Skin epidermis (tissue), 12 donors: ENCODE data around the gene DMAP1.
A peak's percentile ranks its signal among the peaks of the same experiment; 100 is the strongest.

Experiments
- H3K27ac ChIP-seq, 21 experiments: fragments of 200-600 bp; sonication (generic) in 11 of 21; one replicate each; pipeline ENCODE4 v1.5.0; 2020; ENCODE audit warnings: mild to moderate bottlenecking in 3 of 21, inconsistent platforms in 2 of 21, moderate library complexity in 2 of 21
- H3K4me3 ChIP-seq, 7 experiments: fragments of 200-600 bp; sonication (generic) in 2 of 7; one replicate each; pipeline ENCODE4 v1.5.0; 2020; ENCODE audit warnings: inconsistent platforms in 2 of 7, mild to moderate bottlenecking in 2 of 7, moderate library complexity in 1 of 7

DMAP1 gene

GRCh38 chr1:44251486-44251885 is 38.2 kb downstream of the DMAP1 start:
- Histone ChIP-seq H3K4me3 (no peak overlapping the region), H3K27ac (no peak overlapping the region)

GRCh38 chr1:44251989-44252671 is 38.9 kb downstream of the DMAP1 start:
- no peak overlapping the region for H3K4me3 ChIP-seq

GRCh38 chr1:44254392-44254910 is 41.2 kb downstream of the DMAP1 start:
- Histone ChIP-seq H3K4me3 (no peak overlapping the region), H3K27ac (no peak overlapping the region)

More at GRCh38 chr1:44251989-44252671, 38.9 kb downstream of the DMAP1 start:
- H3K27ac ChIP-seq: no peak overlapping the region

GRCh38 chr1:44256762-44257554 is 43.7 kb downstream of the DMAP1 start:
- Histone ChIP-seq H3K27ac (no peak overlapping the region), H3K4me3 (no peak overlapping the region)

GRCh38 chr1:44259090-44259489 is 45.8 kb downstream of the DMAP1 start:
- H3K27ac ChIP-seq: no peak overlapping the region
- no peak overlapping the region for H3K4me3 ChIP-seq

GRCh38 chr1:44260792-44261170 is 47.5 kb downstream of the DMAP1 start:
- H3K27ac ChIP-seq: no peak overlapping the region

GRCh38 chr1:44261171-44261817 is 48.0 kb downstream of the DMAP1 start:
- Histone ChIP-seq H3K4me3 (no peak overlapping the region), H3K27ac (peak overlapping the region in 4 of 21 experiments; percentile 13 to 47 (median 35))

More at GRCh38 chr1:44260792-44261170, 47.5 kb downstream of the DMAP1 start:
- H3K4me3 ChIP-seq: no peak overlapping the region

- Histone ChIP-seq H3K4me3 (no peak overlapping the region), H3K27ac (peak overlapping the region in 1 of 21 experiments; percentile 13)
These were observed 48.7 kb downstream of the DMAP1 start for GRCh38 chr1:44261962-44262361.

- peak overlapping the region in 1 of 21 experiments; percentile 16 for H3K27ac ChIP-seq
- no peak overlapping the region for H3K4me3 ChIP-seq
These were observed 49.1 kb downstream of the DMAP1 start for GRCh38 chr1:44262414-44262813.

- Histone ChIP-seq H3K4me3 (no peak overlapping the region), H3K27ac (peak overlapping the region in 1 of 21 experiments; percentile 16)
These were observed 49.7 kb downstream of the DMAP1 start for GRCh38 chr1:44262816-44263567.

GRCh38 chr1:44263568-44264450 is 50.5 kb downstream of the DMAP1 start:
- Histone ChIP-seq H3K4me3 (no peak overlapping the region), H3K27ac (no peak overlapping the region)

GRCh38 chr1:44264451-44264771 is 51.1 kb downstream of the DMAP1 start:
- no peak overlapping the region for H3K27ac ChIP-seq
- no peak overlapping the region for H3K4me3 ChIP-seq

GRCh38 chr1:44265656-44266358 is 52.5 kb downstream of the DMAP1 start:
- no peak overlapping the region for H3K4me3 ChIP-seq
- H3K27ac ChIP-seq: no peak overlapping the region

- Histone ChIP-seq H3K27ac (no peak overlapping the region), H3K4me3 (no peak overlapping the region)
These were observed 53.4 kb downstream of the DMAP1 start for GRCh38 chr1:44266400-44267344.

- Histone ChIP-seq H3K4me3 (no peak overlapping the region), H3K27ac (no peak overlapping the region)
These were observed 54.2 kb downstream of the DMAP1 start for GRCh38 chr1:44267438-44267837.

- Histone ChIP-seq H3K27ac (no peak overlapping the region), H3K4me3 (no peak overlapping the region)
These were observed 54.8 kb downstream of the DMAP1 start for GRCh38 chr1:44268054-44268453.
